ENCODE measurements around the gene RIMS1.
"Not testable (repeated sequence)": the region's sequence is repeated elsewhere in the genome, so short reads cannot be mapped to it uniquely, and the experiment has no call there.

Gene RIMS1

DNA sequence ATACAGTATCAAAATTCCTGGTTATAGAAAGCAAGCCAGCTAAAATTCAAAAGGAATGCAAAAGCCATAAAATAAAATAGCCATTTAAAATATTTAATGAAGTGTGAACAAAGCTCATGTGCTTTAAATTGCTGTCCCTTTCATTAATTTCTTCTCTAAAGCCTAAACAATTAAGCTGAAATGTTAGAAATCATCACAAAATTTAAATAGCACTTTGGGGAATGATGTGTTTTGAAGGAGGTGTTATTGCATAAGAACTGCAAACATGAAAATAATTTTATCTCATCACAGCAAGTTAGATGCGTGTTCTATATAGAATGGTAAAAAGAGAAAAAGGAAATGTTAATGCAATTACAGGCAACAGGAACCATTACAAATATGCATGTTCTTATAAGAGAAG is 111.0 kb downstream of the RIMS1 start:
- in situ Hi-C loops (cut with HindIII; ENCODE audit: low pct_unique_long_range_greater_than_20kb, low sequenced_read_pairs) = no loop called here
- TF ChIP-seq JUND (IDR thresholded peaks at IDR 0.05; ENCODE audit: low read depth) = no peak
- DNase-seq (ENCODE audit: low read depth in 1 of 2, low spot score in 1 of 2) = no peak

DNA sequence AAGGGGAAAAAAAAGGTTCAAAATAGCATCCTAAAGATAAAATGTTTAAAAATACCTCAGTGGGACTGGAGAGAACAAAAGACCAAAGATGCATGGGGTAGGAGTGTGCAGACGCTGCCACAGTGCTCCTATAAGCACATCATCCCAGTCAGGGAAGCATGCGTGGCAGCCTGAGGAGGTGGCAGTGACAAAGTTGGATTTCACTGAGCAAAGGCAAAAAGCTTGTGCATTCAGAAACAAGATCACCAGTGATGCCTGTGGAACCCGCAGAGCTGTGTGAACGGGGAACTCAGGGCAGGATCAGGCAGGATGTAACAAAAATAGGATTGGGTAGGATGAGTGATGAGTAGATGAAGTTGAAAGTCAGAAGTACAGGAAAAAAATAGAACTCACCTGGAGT is 116.1 kb downstream of the RIMS1 start:
- no peak for TF ChIP-seq JUND (IDR thresholded peaks at IDR 0.05; ENCODE audit: low read depth)
- in situ Hi-C loops (cut with HindIII; ENCODE audit: low pct_unique_long_range_greater_than_20kb, low sequenced_read_pairs) = no loop called here
- no peak for DNase-seq (ENCODE audit: low read depth in 1 of 2, low spot score in 1 of 2)

DNA sequence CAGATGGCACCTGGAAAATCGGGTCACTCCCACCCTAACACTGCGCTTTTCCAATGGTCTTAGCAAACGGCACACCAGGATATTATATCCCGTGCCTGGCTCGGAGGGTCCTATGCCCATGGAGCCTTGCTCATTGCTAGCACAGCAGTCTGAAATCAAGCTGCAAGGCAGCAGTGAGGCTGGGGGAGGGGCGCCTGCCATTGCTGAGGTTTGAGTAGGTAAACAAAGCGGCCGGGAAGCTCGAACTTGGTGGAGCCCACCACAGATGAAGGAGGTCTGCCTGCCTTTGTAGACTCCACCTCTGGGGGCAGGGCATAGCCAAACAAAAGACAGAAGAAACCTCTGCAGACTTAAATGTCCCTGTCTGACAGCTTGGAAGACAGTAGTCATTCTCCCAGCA is 120.2 kb downstream of the RIMS1 start:
- DNase-seq (ENCODE audit: low read depth in 1 of 2, low spot score in 1 of 2); in situ Hi-C loops (cut with HindIII; ENCODE audit: low pct_unique_long_range_greater_than_20kb, low sequenced_read_pairs): not testable (repeated sequence)

DNA sequence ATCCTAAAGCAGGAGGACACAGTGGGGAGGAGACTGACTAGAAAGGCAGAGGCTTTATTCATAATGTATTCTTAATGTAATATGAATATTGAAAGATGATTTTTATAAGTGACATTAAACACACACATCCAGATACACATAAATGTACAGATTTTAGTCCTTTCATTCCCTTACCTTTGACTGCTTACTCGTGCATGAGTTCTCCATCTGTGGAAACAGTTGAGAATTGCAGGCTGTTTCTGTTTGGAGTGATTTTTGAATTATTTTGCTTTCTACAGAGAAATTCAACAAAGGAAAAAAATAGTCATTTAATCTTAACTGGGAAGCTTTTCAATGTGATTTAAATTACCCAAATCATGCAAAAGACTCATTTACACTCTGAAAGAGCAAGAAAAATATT is 136.5 kb downstream of the RIMS1 start:
- in situ Hi-C loops (cut with HindIII; ENCODE audit: low pct_unique_long_range_greater_than_20kb, low sequenced_read_pairs) = no loop called here
- DNase-seq (ENCODE audit: low read depth in 1 of 2, low spot score in 1 of 2) = no peak
- TF ChIP-seq JUND (IDR thresholded peaks at IDR 0.05; ENCODE audit: low read depth) = no peak

DNA sequence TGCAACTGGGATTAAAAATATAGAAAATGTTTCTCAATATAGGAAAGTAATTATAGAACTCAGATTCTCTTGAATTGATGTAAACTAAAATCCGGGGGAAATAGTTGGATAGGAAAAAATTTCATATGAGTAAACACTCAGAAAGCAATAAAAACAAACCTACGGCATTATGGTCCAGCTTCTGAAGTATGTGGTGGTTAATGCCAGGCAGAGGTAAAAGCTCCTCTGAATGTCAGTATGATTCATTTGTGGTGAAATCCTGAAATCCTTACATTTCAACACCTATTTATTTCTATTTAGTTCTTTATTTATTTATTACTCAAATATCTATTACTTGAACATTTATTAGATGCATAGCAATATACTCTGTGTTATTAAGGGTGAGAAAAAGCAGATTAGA is 145.1 kb downstream of the RIMS1 start:
- no peak for DNase-seq (ENCODE audit: low read depth in 1 of 2, low spot score in 1 of 2)
- in situ Hi-C loops (cut with HindIII; ENCODE audit: low pct_unique_long_range_greater_than_20kb, low sequenced_read_pairs) = no loop called here

DNA sequence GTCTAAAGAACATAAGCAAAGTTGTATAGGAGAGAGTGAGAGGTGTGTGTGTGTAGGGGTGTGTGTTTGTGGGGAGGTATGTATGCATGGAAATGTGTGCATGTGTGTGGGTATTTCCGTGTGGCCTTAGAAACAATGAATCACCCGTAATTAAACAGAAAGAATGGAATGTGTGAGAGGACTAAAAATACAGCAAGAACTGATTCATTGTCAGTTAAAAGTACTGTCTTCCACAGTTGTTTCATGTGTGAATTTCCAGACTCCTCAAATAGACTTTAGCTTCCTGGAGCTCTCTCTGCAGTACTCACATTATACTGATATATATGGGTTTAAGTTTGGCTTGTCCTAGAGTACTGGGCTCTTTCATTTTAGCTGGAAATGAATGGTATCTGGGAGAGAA is 145.7 kb downstream of the RIMS1 start:
- TF ChIP-seq JUND (IDR thresholded peaks at IDR 0.05; ENCODE audit: low read depth) = no peak
- no peak for DNase-seq (ENCODE audit: low read depth in 1 of 2, low spot score in 1 of 2)
- in situ Hi-C loops (cut with HindIII; ENCODE audit: low pct_unique_long_range_greater_than_20kb, low sequenced_read_pairs) = no loop called here

More for the DNA sequence above, 145.1 kb downstream of the RIMS1 start:
- no peak for TF ChIP-seq JUND (IDR thresholded peaks at IDR 0.05; ENCODE audit: low read depth)

DNA sequence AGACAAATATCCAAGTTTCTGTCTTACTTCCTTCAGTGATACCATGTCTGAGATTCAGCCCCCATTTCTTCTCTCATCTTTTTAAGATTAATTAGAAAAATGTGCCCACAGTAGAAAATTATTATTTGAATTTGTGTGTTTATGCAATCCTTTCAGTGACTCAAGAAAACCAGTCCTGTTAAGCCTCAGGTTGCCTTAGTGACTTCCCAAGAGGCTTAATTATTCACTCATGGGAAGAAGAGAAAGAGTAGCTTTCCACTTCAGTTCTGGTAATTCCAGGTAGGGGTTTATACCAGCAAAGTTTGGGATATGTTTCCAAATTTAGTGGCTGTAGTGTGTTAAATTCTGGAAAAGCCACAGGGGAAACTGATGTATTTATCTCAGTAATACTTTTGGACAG is 149.1 kb downstream of the RIMS1 start:
- in situ Hi-C loops (cut with HindIII; ENCODE audit: low pct_unique_long_range_greater_than_20kb, low sequenced_read_pairs) = no loop called here
- no peak for DNase-seq (ENCODE audit: low read depth in 1 of 2, low spot score in 1 of 2)
- no peak for TF ChIP-seq JUND (IDR thresholded peaks at IDR 0.05; ENCODE audit: low read depth)

DNA sequence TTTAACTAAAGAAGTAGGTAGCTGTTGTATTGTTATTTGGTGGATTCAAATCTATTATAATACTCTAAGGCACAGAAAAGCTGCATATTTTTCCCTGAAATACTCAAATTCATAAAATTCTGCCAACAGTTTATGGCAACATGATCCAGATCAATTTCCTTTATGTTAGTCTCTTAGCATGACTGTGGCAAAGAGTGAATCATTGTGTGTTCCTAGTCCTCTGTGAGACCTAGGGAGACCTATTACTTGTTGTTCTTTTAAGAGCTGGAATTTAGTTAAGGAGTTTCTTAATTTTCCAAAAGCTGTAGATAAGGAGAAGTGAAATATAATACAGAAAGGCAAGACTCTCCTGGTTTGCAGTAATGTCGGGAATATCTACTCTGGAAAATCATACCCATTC is 149.6 kb downstream of the RIMS1 start:
- in situ Hi-C loops (cut with HindIII; ENCODE audit: low pct_unique_long_range_greater_than_20kb, low sequenced_read_pairs) = no loop called here
- DNase-seq (ENCODE audit: low read depth in 1 of 2, low spot score in 1 of 2) = no peak
- TF ChIP-seq JUND (IDR thresholded peaks at IDR 0.05; ENCODE audit: low read depth) = no peak

DNA sequence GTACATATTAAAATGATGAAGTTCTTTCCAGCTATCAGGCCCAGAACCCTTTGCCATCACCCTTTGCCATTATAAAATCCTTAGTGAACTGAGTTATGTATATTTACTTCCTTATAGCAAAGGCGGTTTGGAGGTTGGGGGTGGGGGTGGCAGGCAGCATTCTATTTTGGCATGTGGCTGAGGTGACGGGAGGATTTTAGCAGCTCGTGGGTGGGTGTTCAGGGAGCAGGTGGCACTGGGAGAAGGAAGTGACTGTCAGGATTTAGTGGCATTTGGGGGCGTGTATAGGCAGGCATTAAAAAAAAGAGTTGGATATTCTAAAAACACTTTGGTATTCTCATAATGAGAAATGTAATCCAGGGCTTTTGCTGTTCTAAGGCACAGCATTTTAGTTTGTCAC is 150.7 kb downstream of the RIMS1 start:
- TF ChIP-seq JUND (IDR thresholded peaks at IDR 0.05; ENCODE audit: low read depth) = no peak
- in situ Hi-C loops (cut with HindIII; ENCODE audit: low pct_unique_long_range_greater_than_20kb, low sequenced_read_pairs) = no loop called here
- no peak for DNase-seq (ENCODE audit: low read depth in 1 of 2, low spot score in 1 of 2)

DNA sequence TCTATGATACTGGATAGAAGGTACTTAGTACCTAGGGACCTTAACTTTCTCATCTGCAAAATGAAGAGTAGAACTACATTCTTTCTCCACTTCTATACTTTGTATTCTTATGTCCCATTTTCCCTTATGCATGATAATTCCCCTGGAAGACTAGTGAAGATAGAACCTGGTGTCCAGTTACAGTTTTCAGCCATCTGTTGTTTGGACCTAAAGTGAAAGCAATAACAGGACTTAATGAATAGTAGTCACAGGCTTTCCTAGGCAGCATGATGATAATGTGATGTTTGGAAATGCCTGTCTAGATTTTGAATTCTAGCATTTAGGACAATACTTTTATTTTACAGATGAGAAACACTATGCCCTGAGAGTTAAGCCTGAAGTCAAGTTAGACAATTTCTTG is 153.8 kb downstream of the RIMS1 start:
- no peak for TF ChIP-seq JUND (IDR thresholded peaks at IDR 0.05; ENCODE audit: low read depth)
- in situ Hi-C loops (cut with HindIII; ENCODE audit: low pct_unique_long_range_greater_than_20kb, low sequenced_read_pairs) = no loop called here
- no peak for DNase-seq (ENCODE audit: low read depth in 1 of 2, low spot score in 1 of 2)

DNA sequence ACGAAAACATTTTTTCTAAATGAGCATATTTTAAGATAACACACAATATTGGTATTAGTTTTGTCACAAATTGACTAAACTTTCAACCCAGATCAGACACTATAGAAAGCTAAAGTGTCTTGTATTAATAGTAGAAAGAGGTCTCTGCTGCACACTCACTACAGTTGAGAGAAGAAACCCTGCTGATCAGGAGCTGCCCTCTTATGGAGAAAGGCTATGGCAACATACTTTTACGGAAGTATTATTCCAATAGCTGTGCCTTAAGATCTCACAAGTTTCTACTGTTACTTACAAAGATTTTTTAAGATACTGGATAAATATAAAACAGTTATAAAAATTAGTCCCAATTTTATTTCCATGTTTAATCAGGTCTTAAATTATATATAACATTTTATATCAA is 155.7 kb downstream of the RIMS1 start:
- no peak for TF ChIP-seq JUND (IDR thresholded peaks at IDR 0.05; ENCODE audit: low read depth)
- in situ Hi-C loops (cut with HindIII; ENCODE audit: low pct_unique_long_range_greater_than_20kb, low sequenced_read_pairs) = no loop called here
- DNase-seq (ENCODE audit: low read depth in 1 of 2, low spot score in 1 of 2) = peak; percentile 20 to 54

DNA sequence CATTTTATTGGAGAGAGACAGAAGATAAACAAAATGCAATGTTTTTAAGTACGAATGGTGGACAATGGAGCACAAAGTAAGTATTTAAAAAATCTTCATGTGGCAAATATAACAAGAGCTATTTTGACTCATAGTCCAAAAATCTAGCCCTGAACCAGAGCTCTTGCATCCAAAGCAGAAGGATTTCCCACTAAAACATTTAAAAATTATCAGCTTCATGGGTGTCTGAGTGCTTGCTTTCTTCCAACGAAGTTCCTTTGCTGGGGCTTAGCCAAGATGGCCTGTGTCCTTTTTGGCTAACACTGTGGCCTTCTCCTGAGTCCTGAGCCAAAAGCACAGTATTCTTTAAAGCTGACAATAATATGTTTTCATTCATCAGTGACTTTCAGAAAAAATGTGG is 161.7 kb downstream of the RIMS1 start:
- TF ChIP-seq JUND (IDR thresholded peaks at IDR 0.05; ENCODE audit: low read depth) = no peak
- in situ Hi-C loops (cut with HindIII; ENCODE audit: low pct_unique_long_range_greater_than_20kb, low sequenced_read_pairs) = no loop called here
- DNase-seq (ENCODE audit: low read depth in 1 of 2, low spot score in 1 of 2) = no peak

DNA sequence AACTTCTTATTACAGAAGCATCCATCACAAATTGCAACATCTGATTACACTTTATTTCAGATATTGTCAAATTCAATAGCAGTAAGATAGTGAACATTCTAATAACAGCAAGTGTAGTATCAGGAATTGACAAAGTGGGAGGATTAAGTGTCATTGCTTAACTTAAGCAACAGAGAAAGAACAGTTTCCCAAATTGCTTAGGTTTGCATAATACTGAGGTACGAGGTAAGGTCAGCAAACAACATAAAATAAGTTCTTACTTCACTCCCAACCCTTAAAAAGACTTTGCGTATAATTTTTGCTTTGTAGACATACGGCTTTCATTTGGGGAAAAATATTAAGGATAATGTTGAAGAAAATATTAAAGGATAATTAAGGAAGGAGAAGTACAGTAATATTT is 163.0 kb downstream of the RIMS1 start:
- in situ Hi-C loops (cut with HindIII; ENCODE audit: low pct_unique_long_range_greater_than_20kb, low sequenced_read_pairs) = no loop called here
- no peak for TF ChIP-seq JUND (IDR thresholded peaks at IDR 0.05; ENCODE audit: low read depth)

DNA sequence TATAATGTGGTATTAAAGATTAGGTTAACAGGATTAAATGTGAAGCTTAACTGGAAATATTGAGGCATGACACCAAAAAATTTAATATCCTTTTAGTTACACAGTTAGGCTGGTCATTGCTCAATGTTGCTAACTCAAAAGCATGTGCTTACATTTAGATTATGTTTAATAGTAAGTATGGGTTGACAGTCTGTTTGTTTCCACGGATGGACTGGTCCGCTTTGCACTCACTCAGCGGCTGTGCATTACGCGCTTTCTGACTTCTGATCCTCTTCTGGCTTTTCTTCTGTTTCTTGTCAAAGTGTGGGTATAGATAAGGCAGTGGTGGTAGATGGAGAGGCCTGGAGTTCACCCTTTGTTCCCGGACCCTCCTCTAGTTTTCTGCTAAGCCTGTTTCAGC is 174.9 kb downstream of the RIMS1 start:
- in situ Hi-C loops (cut with HindIII; ENCODE audit: low pct_unique_long_range_greater_than_20kb, low sequenced_read_pairs) = no loop called here
- no peak for DNase-seq (ENCODE audit: low read depth in 1 of 2, low spot score in 1 of 2)
- TF ChIP-seq JUND (IDR thresholded peaks at IDR 0.05; ENCODE audit: low read depth) = no peak

More for the DNA sequence above, 163.0 kb downstream of the RIMS1 start:
- DNase-seq (ENCODE audit: low read depth in 1 of 2, low spot score in 1 of 2) = no peak

Measured in T47D (cell line).